Prostate gland (tissue), 2 donors: ENCODE data around the gene CDH16. TPM values are rescaled to one million over a fixed set of nuclear protein-coding genes. Genes with fewer than 3 reads are reported as not detected.
A peak's percentile ranks its signal among the peaks of the same experiment; 100 is the strongest.
"Not testable (repeated sequence)": the region's sequence is repeated elsewhere in the genome, so short reads cannot be mapped to it uniquely, and the experiment has no call there.

Source experiments
- DNase-seq: peaks from one replicate; pipeline ENCODE4 v3.0.0-alpha.2; 2019; ENCODE audit warnings: low spot score
- H3K27ac ChIP-seq, 2 donors: fragments of 200-600 bp; sonication (generic); 2 replicates each; pipeline ENCODE4 v1.5.1; 2017 to 2019
- H3K27me3 ChIP-seq: fragments of 200-600 bp; sonication (generic); replicated peaks from 2 replicates; pipeline ENCODE4 v1.5.1; 2019; ENCODE audit not compliant: insufficient read depth
- H3K36me3 ChIP-seq, 2 donors: fragments of 200-600 bp; sonication (generic); 1 replicate in 1 of 2; 2 replicates in 1 of 2; pipeline versions ENCODE4 v1.5.1 to v1.8.1; 2017 to 2019
- H3K4me1 ChIP-seq: fragments of 200-600 bp; sonication (generic); replicated peaks from 2 replicates; pipeline ENCODE4 v1.5.1; 2019
- H3K4me3 ChIP-seq, 2 donors: fragments of 200-600 bp; sonication (generic); 2 replicates each; pipeline ENCODE4 v1.5.1; 2017 to 2019
- H3K9me3 ChIP-seq: fragments of 200-600 bp; sonication (generic); 2 replicates; pipeline ENCODE4 v1.5.1; 2017
- CTCF ChIP-seq, 4 experiments: fragments of 200-600 bp in 2 of 4; fragments of 450-650 bp in 2 of 4; sonication (generic) in 2 of 4; IDR thresholded peaks; 1 replicate in 3 of 4; 2 replicates in 1 of 4; pipeline ENCODE4 v1.5.1; 2016 to 2019; ENCODE audit warnings: antibody characterized with exemption in 4 of 4, mild to moderate bottlenecking in 2 of 4, moderate library complexity in 2 of 4
- POLR2A ChIP-seq: fragments of 450-650 bp; IDR thresholded peaks from one replicate; pipeline ENCODE4 v1.6.1; 2016; ENCODE audit warnings: antibody characterized with exemption, mild to moderate bottlenecking
- POLR2AphosphoS5 ChIP-seq: sonication (generic); formaldehyde crosslinking; IDR thresholded peaks from one replicate; pipeline ENCODE4 v1.6.1; 2017; ENCODE audit warnings: antibody characterized with exemption
- WGBS: methylation state at CpG from one replicate; pipeline ENCODE4 v1.1.5; 2018; 5-methylcytosine and 5-hydroxymethylcytosine counted together
- intact Hi-C: fragments of 100-400 bp; cut with DNase I; formaldehyde crosslinking; loops from one replicate; pipeline ENCODE4 v1.14.2; 2022
- total RNA-seq, 2 donors: library from RNA; depleted of rRNA; stranded (reverse); fragments of >200 nt; gene quantifications; one replicate each; pipeline ENCODE4 v1.1.0, GENCODE V29; 2016

The CDH16 gene
- total RNA-seq, 2 donors from 2014 or later, result not detected

DNA sequence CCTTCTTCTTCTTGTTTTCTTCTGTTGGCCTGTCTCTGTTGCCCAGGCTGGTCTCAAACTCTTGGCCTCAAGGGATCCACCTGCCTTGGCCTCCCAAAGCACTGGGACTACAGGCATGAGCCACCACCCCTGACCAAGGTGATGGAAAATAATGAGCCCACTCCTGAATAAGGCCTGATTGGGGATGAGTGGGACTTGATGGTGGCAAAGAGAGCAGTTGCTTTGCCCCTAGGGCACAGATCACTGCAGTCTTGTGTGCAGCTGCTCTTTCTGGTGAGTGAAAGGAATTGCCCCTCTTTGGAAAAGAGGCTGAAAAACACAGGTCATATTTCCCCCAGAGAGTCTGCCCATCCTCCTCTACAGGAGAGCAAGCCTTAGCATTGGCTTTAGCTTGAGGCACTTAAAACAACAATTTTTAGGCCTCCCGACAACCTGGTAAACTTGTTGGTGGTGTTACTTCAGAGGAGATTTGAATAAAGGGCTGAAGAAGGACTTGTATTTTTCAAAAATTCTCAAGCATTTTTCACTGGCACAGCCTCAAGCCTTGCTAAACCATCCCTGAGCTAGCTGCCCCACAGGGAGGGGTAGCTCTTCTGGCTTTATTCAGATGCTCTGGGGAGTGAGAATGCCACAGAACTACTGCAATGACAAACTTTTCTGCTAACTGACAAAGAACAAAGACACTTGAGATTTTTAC, 44.5 kb downstream of the CDH16 start:
- no peak overlapping the region for H3K27ac ChIP-seq
- 53% methylated on average over 1 of the region's 1 CpG for WGBS
- H3K4me1 ChIP-seq, result no peaks in the 10 kb centered on the region
- no peak for DNase-seq
- H3K36me3 ChIP-seq, result no peaks in the 10 kb centered on the region
- H3K4me3 ChIP-seq, result no peak overlapping the region
- H3K9me3 ChIP-seq, result no peaks in the 10 kb centered on the region
- no peaks in the 10 kb centered on the region for H3K27me3 ChIP-seq
- intact Hi-C loops, result loop anchor here (5.0 kb wide), 1 partner anchor 42 kb away; the partner anchor contains the start of gene NAE1
- no peak for TF ChIP-seq POLR2AphosphoS5

- Histone ChIP-seq H3K27me3 (no peaks in the 10 kb centered on the region), H3K4me3 (no peak overlapping the region), H3K4me1 (no peaks in the 10 kb centered on the region), H3K27ac (no peak overlapping the region), H3K36me3 (no peaks in the 10 kb centered on the region), H3K9me3 (no peaks in the 10 kb centered on the region)
- intact Hi-C loops, result loop anchor here (2.0 to 5.0 kb wide), 2 partner anchors 41 to 145 kb away; partner anchors contain the start of gene NAE1
- no peak for DNase-seq
- TF ChIP-seq POLR2A (no peak), POLR2AphosphoS5 (no peak), CTCF (IDR thresholded peaks at IDR 0.05) (no peak)
Measured at GRCh38 chr16:66873685-66874055, 45.0 kb downstream of the CDH16 start.

- peak; percentile 64 for TF ChIP-seq POLR2AphosphoS5
- TF ChIP-seq POLR2A, result no peak
- peak; percentile 82 to 93 (median 87) for TF ChIP-seq CTCF (IDR thresholded peaks at IDR 0.05)
- no peaks in the 10 kb centered on the region for H3K9me3 ChIP-seq
- H3K4me1 ChIP-seq, result no peaks in the 10 kb centered on the region
- intact Hi-C loops, result loop anchor here (2.0 to 5.0 kb wide), 2 partner anchors 41 to 144 kb away; partner anchors contain the start of gene NAE1
- peak overlapping the region; percentile 20 to 22 for H3K4me3 ChIP-seq
- peak overlapping the region in 1 of 2 donors; percentile 33 for H3K27ac ChIP-seq
- no peaks in the 10 kb centered on the region for H3K27me3 ChIP-seq
- H3K36me3 ChIP-seq, result no peaks in the 10 kb centered on the region
- peak; percentile 74 for DNase-seq
- 4% methylated on average over 36 of the region's 39 CpGs for WGBS
Measured at GRCh38 chr16:66872943-66873684, 45.6 kb downstream of the CDH16 start.

GRCh38 chr16:66872559-66872942, 46.1 kb downstream of the CDH16 start:
- intact Hi-C loops, result loop anchor here (2.0 to 5.0 kb wide), 2 partner anchors 40 to 144 kb away; partner anchors contain the start of gene NAE1
- Histone ChIP-seq H3K9me3 (no peaks in the 10 kb centered on the region), H3K36me3 (no peaks in the 10 kb centered on the region), H3K4me3 (peak overlapping the region; percentile 20 to 22), H3K4me1 (no peaks in the 10 kb centered on the region), H3K27me3 (no peaks in the 10 kb centered on the region), H3K27ac (peak overlapping the region in 1 of 2 donors; percentile 33)
- WGBS, result 39% methylated on average over 4 of the region's 4 CpGs
- TF ChIP-seq POLR2AphosphoS5 (no peak), CTCF (IDR thresholded peaks at IDR 0.05) (no peak), POLR2A (no peak)
- DNase-seq, result no peak

DNA sequence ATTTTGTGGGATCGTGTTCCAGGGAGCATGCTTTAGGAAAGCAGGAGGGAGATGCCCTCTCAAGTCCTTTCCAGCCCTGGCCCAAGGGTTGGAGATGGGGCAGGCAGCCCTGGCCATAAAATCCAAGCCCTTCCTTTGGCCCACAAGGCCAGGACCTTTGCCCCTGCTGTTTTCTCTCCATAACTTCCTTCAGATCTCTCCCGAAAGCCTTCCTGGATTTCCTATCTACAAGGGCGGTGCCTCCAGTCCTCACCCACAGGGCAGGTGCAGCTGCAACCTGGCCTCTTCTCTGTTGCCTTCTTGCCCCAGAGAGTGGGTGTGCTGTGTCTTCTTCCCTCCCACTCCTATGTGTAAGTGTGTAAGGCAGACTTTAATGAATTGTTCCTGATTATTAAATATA, 46.8 kb downstream of the CDH16 start:
- H3K27me3 ChIP-seq, result no peaks in the 10 kb centered on the region
- H3K27ac ChIP-seq, result no peak overlapping the region
- no peaks in the 10 kb centered on the region for H3K4me1 ChIP-seq
- intact Hi-C loops, result loop anchor here (2.0 to 5.0 kb wide), 2 partner anchors 40 to 143 kb away; partner anchors contain the start of gene NAE1
- TF ChIP-seq POLR2A (no peak), CTCF (IDR thresholded peaks at IDR 0.05) (no peak), POLR2AphosphoS5 (no peak)
- H3K36me3 ChIP-seq, result no peaks in the 10 kb centered on the region
- no peaks in the 10 kb centered on the region for H3K9me3 ChIP-seq
- DNase-seq, result no peak
- 87% methylated on average over 3 of the region's 3 CpGs for WGBS
- H3K4me3 ChIP-seq, result no peak overlapping the region

GRCh38 chr16:66871363-66871762, 47.3 kb downstream of the CDH16 start:
- WGBS, result 95% methylated on average over 2 of the region's 2 CpGs
- not testable (repeated sequence) for H3K27ac ChIP-seq, H3K4me1 ChIP-seq, H3K36me3 ChIP-seq, H3K4me3 ChIP-seq, H3K27me3 ChIP-seq, DNase-seq, H3K9me3 ChIP-seq
- intact Hi-C loops, result loop anchor here (5.0 kb wide), 1 partner anchor 39 kb away; the partner anchor contains the start of gene NAE1
